ENCODE results near the gene RAB7B. TPM values are rescaled to one million over a fixed set of nuclear protein-coding genes. Genes with fewer than 3 reads are reported as not detected.

The RAB7B gene
- total and polyA plus RNA-seq, 2 of the 13 experiments (the other 11 are each of a cell fraction or from before 2014, with no cell fraction given) = 0.05 to 0.46 TPM

GRCh38 chr1:205973377-205974232 lies 29.6 kb downstream of the RAB7B start:
- no TSS peak for BruUV-seq (replicated peaks)
- Histone ChIP-seq H3K79me2 (ENCODE audit: insufficient read depth, low read length) (no peaks in the 10 kb centered on the region), H3K4me1 (ENCODE audit: insufficient read depth, low read length) (peaks cover 13% of the 10 kb centered on the region), H2AFZ (ENCODE audit: low read length) (no peak overlapping the region), H4K20me1 (ENCODE audit: insufficient read depth, low read length) (no peaks in the 10 kb centered on the region), H3K36me3 (replicated peaks in 1 of 2; ENCODE audit: control insufficient read depth in 1 of 2, insufficient read depth in 2 of 2, low read length in 2 of 2) (no peaks in the 10 kb centered on the region; a peak in 1 of 5 replicates), H3K4me3 (replicated peaks in 1 of 3; ENCODE audit: insufficient read depth in 1 of 3, low read depth in 2 of 3, low read length in 3 of 3) (no peak overlapping the region), H3K9me3 (ENCODE audit: low read length) (no peaks in the 10 kb centered on the region), H3K27me3 (ENCODE audit: control insufficient read depth in 1 of 2, insufficient read depth in 2 of 2, low read length in 2 of 2) (peaks cover 3 to 5% of the 10 kb centered on the region in 2 experiments; a peak in 3 of 5 replicates), H3K27ac (ENCODE audit: extremely low read length, insufficient read depth, low read length) (no peak overlapping the region), H3K9ac (ENCODE audit: insufficient read depth, low read depth, low read length) (no peak overlapping the region), H3K4me2 (ENCODE audit: low read depth, low read length) (no peak overlapping the region)
- 88% methylated on average over 8 of the region's 8 CpGs for WGBS (ENCODE audit: low lambda C conversion rate)
- CTCF ChIA-PET (ENCODE audit: low intra/inter-chr PET ratio, low total read pairs) = no interaction called here
- FAIRE-seq (no peak), ATAC-seq (no peak), DNase-seq (ENCODE audit: low spot score) (no peak)
- intact Hi-C loops (cut with micrococcal nuclease; ENCODE audit: unreplicated experiment) = no loop called here
- in situ Hi-C loops (cut with HindIII; ENCODE audit: extremely low pct_ligation_motif_present, low pct_unique_long_range_greater_than_20kb) = no loop called here
- POLR2A ChIA-PET = no interaction called here
- no peak for TF ChIP-seq NFKBIZ (CRISPR knock-in tag; IDR thresholded peaks at IDR 0.05)
- TF ChIP-seq BRCA1 (CRISPR knock-in tag; IDR thresholded peaks at IDR 0.05) = no peak
- no peak for TF ChIP-seq TOPORS (CRISPR knock-in tag; IDR thresholded peaks at IDR 0.05)
- TF ChIP-seq PHB2 (IDR thresholded peaks at IDR 0.05; ENCODE audit: partially characterized antibody) = peak; percentile 7
- no peak for TF ChIP-seq ATAD3A (CRISPR knock-in tag; IDR thresholded peaks at IDR 0.05)
- TF ChIP-seq TRIM22 (IDR thresholded peaks at IDR 0.05) = 0 out of 2 replicates have a peak, but pooled peaks have one; percentile 5
- no peak for TF ChIP-seq RAD21 (CRISPR knock-in tag; IDR thresholded peaks at IDR 0.05)
- TF ChIP-seq ZNF232 (CRISPR knock-in tag; IDR thresholded peaks at IDR 0.05; ENCODE audit: borderline replicate concordance) = no peak
- no peak for TF ChIP-seq ZNF670 (CRISPR knock-in tag; IDR thresholded peaks at IDR 0.05; ENCODE audit: borderline replicate concordance)
- TF ChIP-seq TEF (CRISPR knock-in tag; IDR thresholded peaks at IDR 0.05) = no peak
- TF ChIP-seq RXRB (CRISPR knock-in tag; IDR thresholded peaks at IDR 0.05; ENCODE audit: borderline replicate concordance) = no peak
- TF ChIP-seq RAD51 (IDR thresholded peaks at IDR 0.05; ENCODE audit: borderline replicate concordance) = 0 out of 2 replicates have a peak, but pooled peaks have one; percentile 3
- TF ChIP-seq ZNF160 (CRISPR knock-in tag; IDR thresholded peaks at IDR 0.05) = no peak
- no peak for TF ChIP-seq SRF (IDR thresholded peaks at IDR 0.05; ENCODE audit: low read depth, low read length)
- peak; percentile 2; the same call in 1 of the 2 replicates for TF ChIP-seq FOXP1 (IDR thresholded peaks at IDR 0.05)
- TF ChIP-seq FOXP1 (CRISPR knock-in tag; IDR thresholded peaks at IDR 0.05) = no peak
- no peak for TF ChIP-seq EHMT2 (IDR thresholded peaks at IDR 0.05; ENCODE audit: borderline replicate concordance, low read depth, low read length)
- no peak for TF ChIP-seq ATF7 (IDR thresholded peaks at IDR 0.05)
- no peak for TF ChIP-seq ATF7 (CRISPR knock-in tag; IDR thresholded peaks at IDR 0.05)
- no peak for TF ChIP-seq ETV5 (CRISPR knock-in tag; IDR thresholded peaks at IDR 0.05; ENCODE audit: borderline replicate concordance)
- TF ChIP-seq ZKSCAN5 (CRISPR knock-in tag; IDR thresholded peaks at IDR 0.05) = no peak
- no peak for TF ChIP-seq AHR (CRISPR knock-in tag; IDR thresholded peaks at IDR 0.05)
- no peak for TF ChIP-seq MAFK (conservative IDR thresholded peaks at IDR 0.05 in 1 of 2, IDR thresholded peaks at IDR 0.05 in 1 of 2; ENCODE audit: low read length in 2 of 2)
- TF ChIP-seq TGIF2 (CRISPR knock-in tag; IDR thresholded peaks at IDR 0.05) = no peak
- TF ChIP-seq CBX1 (IDR thresholded peaks at IDR 0.05; ENCODE audit: low read depth) = no peak
- TF ChIP-seq KLF13 (CRISPR knock-in tag; IDR thresholded peaks at IDR 0.05) = no peak
